GM18873 (cell line): Measurements from ENCODE around the gene EGFL7.

Experiments
- ATAC-seq: cut with Tn5 transposase; IDR thresholded peaks from one replicate; pipeline ENCODE4 v1.9.1; 2021; ENCODE audit warnings: mild to moderate bottlenecking, moderate library complexity, moderate number of reproducible peaks; ENCODE audit not compliant: unreplicated experiment, low FRiP score

Gene EGFL7

GRCh38 chr9:136684799-136685198, 22.1 kb downstream of the EGFL7 start:
- ATAC-seq: no peak

GRCh38 chr9:136685216-136685615, 22.5 kb downstream of the EGFL7 start:
- no peak for ATAC-seq

GRCh38 chr9:136685790-136686533, 23.2 kb downstream of the EGFL7 start:
- ATAC-seq: no peak

- ATAC-seq: no peak
Observed at GRCh38 chr9:136686534-136686793, 23.7 kb downstream of the EGFL7 start.

GRCh38 chr9:136686794-136687711, 24.3 kb downstream of the EGFL7 start, which contains the start of gene AGPAT2:
Gene AGPAT2, minus strand, starts transcription at chr9:136687457. Its CDS starts 100 bp downstream, at chr9:136687357.
- ATAC-seq: no peak

- ATAC-seq: no peak
Observed at GRCh38 chr9:136687721-136688223, 25.1 kb downstream of the EGFL7 start.

GRCh38 chr9:136688274-136689107, 25.8 kb downstream of the EGFL7 start:
- no peak for ATAC-seq

GRCh38 chr9:136689108-136689460, 26.4 kb downstream of the EGFL7 start:
- ATAC-seq: no peak

- ATAC-seq: no peak
Observed at GRCh38 chr9:136690104-136690805, 27.5 kb downstream of the EGFL7 start.

- no peak for ATAC-seq
Observed at GRCh38 chr9:136690806-136691261, 28.1 kb downstream of the EGFL7 start.

- ATAC-seq: no peak
Observed at GRCh38 chr9:136691316-136692184, 28.8 kb downstream of the EGFL7 start.

- no peak for ATAC-seq
Observed at GRCh38 chr9:136692185-136693134, 29.7 kb downstream of the EGFL7 start.

- ATAC-seq: no peak
Observed at GRCh38 chr9:136693135-136693489, 30.4 kb downstream of the EGFL7 start.

GRCh38 chr9:136693490-136694162, 30.9 kb downstream of the EGFL7 start:
- no peak for ATAC-seq

- ATAC-seq: no peak
Observed at GRCh38 chr9:136694163-136694871, 31.6 kb downstream of the EGFL7 start.

- ATAC-seq: no peak
Observed at GRCh38 chr9:136694872-136695247, 32.1 kb downstream of the EGFL7 start.

GRCh38 chr9:136695435-136695895, 32.7 kb downstream of the EGFL7 start:
- no peak for ATAC-seq
